Thoracic aorta (tissue), 2 donors: ENCODE measurements around the gene PRLH. TPM values are rescaled to one million over a fixed set of nuclear protein-coding genes. Genes with fewer than 3 reads are reported as not detected.

ENCODE experiments used
- ATAC-seq: fragments of 150-250 bp; one replicate; pipeline ENCODE4 v1.8.0; 2017; ENCODE audit warnings: low read depth; ENCODE audit not compliant: insufficient number of reproducible peaks, low FRiP score
- DNase-seq: peaks from one replicate; pipeline ENCODE4 v3.0.0-alpha.2; 2020; ENCODE audit warnings: low spot score
- H3K27ac ChIP-seq, 2 donors: fragments of 200-600 bp; sonication (generic); 1 replicate in 1 of 2; 2 replicates in 1 of 2; pipeline ENCODE4 v1.5.1; 2016; ENCODE audit warnings: mild to moderate bottlenecking in 2 of 2, moderate library complexity in 2 of 2
- H3K27me3 ChIP-seq: fragments of 200-600 bp; sonication (generic); replicated peaks from 2 replicates; pipeline ENCODE4 v1.6.0; 2016; ENCODE audit warnings: mild to moderate bottlenecking; ENCODE audit not compliant: insufficient read depth
- H3K36me3 ChIP-seq: fragments of 200-600 bp; sonication (generic); one replicate; pipeline ENCODE4 v1.5.1; 2016
- H3K4me1 ChIP-seq, 2 donors: fragments of 200-600 bp; sonication (generic); 1 replicate in 1 of 2; 2 replicates in 1 of 2; pipeline versions ENCODE4 v1.5.1 to v1.6.0; 2016; ENCODE audit warnings: low read depth in 2 of 2, mild to moderate bottlenecking in 1 of 2; ENCODE audit not compliant: control insufficient read depth in 1 of 2
- H3K4me3 ChIP-seq: fragments of 200-600 bp; sonication (generic); 2 replicates; pipeline ENCODE4 v1.5.1; 2016; ENCODE audit warnings: mild to moderate bottlenecking
- H3K9me3 ChIP-seq: fragments of 200-600 bp; sonication (generic); 2 replicates; pipeline ENCODE4 v1.5.1; 2016
- total RNA-seq, 2 donors: library from RNA; depleted of rRNA; stranded (reverse); fragments of >200 nt; gene quantifications; one replicate each; pipeline versions ENCODE4 v1.1.0 to v1.2.3, GENCODE V29; 2016
- TF ChIP-seq, protein P1 (sequence below): fragments of 200-600 bp; sonication (generic); IDR thresholded peaks from one replicate; pipeline ENCODE4 v1.5.1; 2019; ENCODE audit warnings: antibody characterized with exemption

The PRLH gene
- total RNA-seq, 2 donors from 2014 or later = not detected

GRCh38 chr2:237558961-237559641, 7.3 kb upstream of the PRLH start:
- H3K27ac ChIP-seq = no peak overlapping the region

DNA sequence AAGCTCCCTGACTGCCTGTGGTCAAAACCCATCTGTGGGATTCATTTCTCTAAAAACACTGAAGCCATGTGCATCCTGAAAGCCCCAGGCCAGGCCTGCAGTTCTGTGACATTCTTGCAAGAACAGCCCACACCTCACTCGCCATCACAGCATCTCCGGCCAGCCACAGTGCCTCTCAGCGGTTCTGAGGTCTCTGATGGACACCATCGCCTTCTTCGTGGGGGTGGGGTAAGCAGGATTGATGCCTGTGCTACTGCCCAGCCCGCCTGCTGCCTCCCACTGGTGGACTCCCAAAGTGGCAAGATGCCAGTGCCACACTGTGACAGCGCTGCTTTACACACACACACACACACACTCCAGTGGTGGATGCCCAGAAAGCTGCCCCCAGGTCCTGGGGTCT, 5.2 kb upstream of the PRLH start:
- Histone ChIP-seq H3K4me3 (no peak overlapping the region), H3K9me3 (peaks cover 1% of the 10 kb centered on the region), H3K36me3 (no peaks in the 10 kb centered on the region), H3K27me3 (no peaks in the 10 kb centered on the region), H3K27ac (no peak overlapping the region), H3K4me1 (no peaks in the 10 kb centered on the region)
- ATAC-seq (no peak), DNase-seq (no peak)
- TF ChIP-seq, protein P1, sequence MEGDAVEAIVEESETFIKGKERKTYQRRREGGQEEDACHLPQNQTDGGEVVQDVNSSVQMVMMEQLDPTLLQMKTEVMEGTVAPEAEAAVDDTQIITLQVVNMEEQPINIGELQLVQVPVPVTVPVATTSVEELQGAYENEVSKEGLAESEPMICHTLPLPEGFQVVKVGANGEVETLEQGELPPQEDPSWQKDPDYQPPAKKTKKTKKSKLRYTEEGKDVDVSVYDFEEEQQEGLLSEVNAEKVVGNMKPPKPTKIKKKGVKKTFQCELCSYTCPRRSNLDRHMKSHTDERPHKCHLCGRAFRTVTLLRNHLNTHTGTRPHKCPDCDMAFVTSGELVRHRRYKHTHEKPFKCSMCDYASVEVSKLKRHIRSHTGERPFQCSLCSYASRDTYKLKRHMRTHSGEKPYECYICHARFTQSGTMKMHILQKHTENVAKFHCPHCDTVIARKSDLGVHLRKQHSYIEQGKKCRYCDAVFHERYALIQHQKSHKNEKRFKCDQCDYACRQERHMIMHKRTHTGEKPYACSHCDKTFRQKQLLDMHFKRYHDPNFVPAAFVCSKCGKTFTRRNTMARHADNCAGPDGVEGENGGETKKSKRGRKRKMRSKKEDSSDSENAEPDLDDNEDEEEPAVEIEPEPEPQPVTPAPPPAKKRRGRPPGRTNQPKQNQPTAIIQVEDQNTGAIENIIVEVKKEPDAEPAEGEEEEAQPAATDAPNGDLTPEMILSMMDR = no peak

More at GRCh38 chr2:237558961-237559641, 7.3 kb upstream of the PRLH start:
- TF ChIP-seq, protein P1 = no peak
- DNase-seq (no peak), ATAC-seq (no peak)
- no peak overlapping the region for H3K4me3 ChIP-seq
- H3K36me3 ChIP-seq = no peaks in the 10 kb centered on the region
- H3K4me1 ChIP-seq = no peaks in the 10 kb centered on the region
- peaks cover 15% of the 10 kb centered on the region for H3K9me3 ChIP-seq
- H3K27me3 ChIP-seq = no peaks in the 10 kb centered on the region

- ATAC-seq = no peak
- TF ChIP-seq, protein P1 = no peak
- no peaks in the 10 kb centered on the region for H3K36me3 ChIP-seq
- no peak overlapping the region for H3K27ac ChIP-seq
- no peaks in the 10 kb centered on the region for H3K9me3 ChIP-seq
- DNase-seq = no peak
- H3K4me3 ChIP-seq = no peak overlapping the region
- H3K4me1 ChIP-seq = no peaks in the 10 kb centered on the region
- no peaks in the 10 kb centered on the region for H3K27me3 ChIP-seq
Observed at GRCh38 chr2:237563816-237564215, 2.6 kb upstream of the PRLH start.

GRCh38 chr2:237564526-237565131, 1.7 kb upstream of the PRLH start:
- ATAC-seq = no peak
- Histone ChIP-seq H3K36me3 (no peaks in the 10 kb centered on the region), H3K4me1 (no peaks in the 10 kb centered on the region), H3K27me3 (no peaks in the 10 kb centered on the region), H3K9me3 (no peaks in the 10 kb centered on the region), H3K4me3 (no peak overlapping the region), H3K27ac (no peak overlapping the region)
- TF ChIP-seq, protein P1 = no peak
- no peak for DNase-seq

DNA sequence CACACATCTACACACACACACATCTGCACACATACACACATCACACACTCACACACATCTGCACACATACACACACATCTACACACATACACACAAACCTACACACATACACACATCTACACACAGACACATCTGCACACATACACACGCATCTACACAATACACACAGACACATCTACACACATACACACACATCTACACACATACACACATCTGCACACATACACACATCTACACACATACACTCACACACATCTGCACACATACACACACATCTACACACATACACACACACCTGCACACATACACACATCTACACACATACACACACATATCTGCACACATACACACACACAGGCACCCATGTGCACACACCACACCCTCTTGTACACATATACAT, 400 bp upstream of the PRLH start:
- DNase-seq (no peak), ATAC-seq (no peak)
- Histone ChIP-seq H3K27me3 (no peaks in the 10 kb centered on the region), H3K4me3 (no peak overlapping the region), H3K27ac (no peak overlapping the region), H3K9me3 (no peaks in the 10 kb centered on the region), H3K36me3 (no peaks in the 10 kb centered on the region), H3K4me1 (no peaks in the 10 kb centered on the region)
- TF ChIP-seq, protein P1 = no peak
